Panc1 (cell line): ENCODE results near the gene EML5.

Source experiments
- POLR2AphosphoS5 ChIP-seq: IDR thresholded peaks from 2 replicates; pipeline ENCODE4 v1.6.1; 2012; ENCODE audit warnings: mild to moderate bottlenecking, low read depth, low read length, moderate library complexity
- SIN3A ChIP-seq: IDR thresholded peaks from 2 replicates; pipeline ENCODE4 v1.6.1; 2012; ENCODE audit warnings: low read depth, mild to moderate bottlenecking, low read length, moderate library complexity, borderline replicate concordance; ENCODE audit not compliant: insufficient read depth
- TCF7L2 ChIP-seq: IDR thresholded peaks from 2 replicates; pipeline ENCODE4 v1.6.1; 2011; ENCODE audit warnings: mild to moderate bottlenecking, low read depth, low read length, inconsistent platforms
- TF ChIP-seq, protein P1 (sequence below): fragments of 450-650 bp; IDR thresholded peaks from 2 replicates; pipeline ENCODE4 v1.5.1; 2017; ENCODE audit warnings: mild to moderate bottlenecking

DNA sequence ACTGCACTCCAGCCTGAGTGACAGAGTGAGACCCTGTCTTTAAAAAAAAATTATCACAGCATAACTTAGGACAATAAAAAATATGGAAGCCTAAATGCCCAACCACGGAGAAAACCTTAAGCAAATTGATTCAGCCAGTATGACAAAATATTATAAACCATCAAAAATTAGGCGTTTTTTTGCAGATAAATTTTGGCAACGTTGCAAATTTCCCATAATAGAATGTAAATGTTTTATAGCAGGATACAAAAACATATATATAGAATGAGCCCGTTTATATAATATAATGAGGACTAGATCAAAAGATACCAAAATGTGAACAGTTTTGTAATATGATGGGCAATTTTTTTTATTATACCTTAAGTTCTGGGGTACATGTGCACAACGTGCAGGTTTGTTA, 6.8 kb upstream of the EML5 start:
- TF ChIP-seq SIN3A: no peak
- TF ChIP-seq, protein P1, sequence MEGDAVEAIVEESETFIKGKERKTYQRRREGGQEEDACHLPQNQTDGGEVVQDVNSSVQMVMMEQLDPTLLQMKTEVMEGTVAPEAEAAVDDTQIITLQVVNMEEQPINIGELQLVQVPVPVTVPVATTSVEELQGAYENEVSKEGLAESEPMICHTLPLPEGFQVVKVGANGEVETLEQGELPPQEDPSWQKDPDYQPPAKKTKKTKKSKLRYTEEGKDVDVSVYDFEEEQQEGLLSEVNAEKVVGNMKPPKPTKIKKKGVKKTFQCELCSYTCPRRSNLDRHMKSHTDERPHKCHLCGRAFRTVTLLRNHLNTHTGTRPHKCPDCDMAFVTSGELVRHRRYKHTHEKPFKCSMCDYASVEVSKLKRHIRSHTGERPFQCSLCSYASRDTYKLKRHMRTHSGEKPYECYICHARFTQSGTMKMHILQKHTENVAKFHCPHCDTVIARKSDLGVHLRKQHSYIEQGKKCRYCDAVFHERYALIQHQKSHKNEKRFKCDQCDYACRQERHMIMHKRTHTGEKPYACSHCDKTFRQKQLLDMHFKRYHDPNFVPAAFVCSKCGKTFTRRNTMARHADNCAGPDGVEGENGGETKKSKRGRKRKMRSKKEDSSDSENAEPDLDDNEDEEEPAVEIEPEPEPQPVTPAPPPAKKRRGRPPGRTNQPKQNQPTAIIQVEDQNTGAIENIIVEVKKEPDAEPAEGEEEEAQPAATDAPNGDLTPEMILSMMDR: no peak
- no peak for TF ChIP-seq POLR2AphosphoS5
- TF ChIP-seq TCF7L2: no peak
